Measurements from ENCODE around the gene RUVBL1.

Gene RUVBL1

GRCh38 chr3:128133273-128133883 lies 9.8 kb upstream of the RUVBL1 start:
- peak; percentile 50 for TF ChIP-seq CTCF (IDR thresholded peaks at IDR 0.05; ENCODE audit: insufficient read depth, low read depth, low read length, missing control alignments)
- no peak overlapping the region for H3K4me3 ChIP-seq (ENCODE audit: low read length)
- peak; percentile 67 for DNase-seq (ENCODE audit: low read depth)

GRCh38 chr3:128131897-128132646 lies 8.5 kb upstream of the RUVBL1 start:
- H3K4me3 ChIP-seq (ENCODE audit: low read length): no peak overlapping the region
- TF ChIP-seq CTCF (IDR thresholded peaks at IDR 0.05; ENCODE audit: insufficient read depth, low read depth, low read length, missing control alignments): no peak
- DNase-seq (ENCODE audit: low read depth): no peak

- no peak overlapping the region for H3K4me3 ChIP-seq (ENCODE audit: low read length)
- TF ChIP-seq CTCF (IDR thresholded peaks at IDR 0.05; ENCODE audit: insufficient read depth, low read depth, low read length, missing control alignments): no peak
- no peak for DNase-seq (ENCODE audit: low read depth)
Observed at GRCh38 chr3:128128251-128128650, 4.6 kb upstream of the RUVBL1 start.

GRCh38 chr3:128127236-128127635 lies 3.6 kb upstream of the RUVBL1 start:
- no peak for TF ChIP-seq CTCF (IDR thresholded peaks at IDR 0.05; ENCODE audit: insufficient read depth, low read depth, low read length, missing control alignments)
- H3K4me3 ChIP-seq (ENCODE audit: low read length): no peak overlapping the region
- DNase-seq (ENCODE audit: low read depth): no peak

- no peak for DNase-seq (ENCODE audit: low read depth)
- TF ChIP-seq CTCF (IDR thresholded peaks at IDR 0.05; ENCODE audit: insufficient read depth, low read depth, low read length, missing control alignments): no peak
- peak overlapping the region; percentile 97 for H3K4me3 ChIP-seq (ENCODE audit: low read length)
Observed at GRCh38 chr3:128123156-128123537, 465 bp downstream of the RUVBL1 start.

- no peak for DNase-seq (ENCODE audit: low read depth)
- no peak for TF ChIP-seq CTCF (IDR thresholded peaks at IDR 0.05; ENCODE audit: insufficient read depth, low read depth, low read length, missing control alignments)
- H3K4me3 ChIP-seq (ENCODE audit: low read length): no peak overlapping the region
Observed at GRCh38 chr3:128122013-128122412, 1.6 kb downstream of the RUVBL1 start.

All from epithelial cell of esophagus (primary cell).